Spinal cord (tissue), 10 donors: Measurements from ENCODE around the gene AMER2. TPM values are rescaled to one million over a fixed set of nuclear protein-coding genes. Genes with fewer than 3 reads are reported as not detected.

Experiments used
- DNase-seq, 6 donors: peaks; one replicate each; pipeline versions ENCODE4 v3.0.0 to v3.0.0-alpha.2; 2013 to 2015; ENCODE audit warnings: low spot score in 6 of 6, low read depth in 4 of 6
- H3K27ac ChIP-seq: one replicate; pipeline ENCODE4 v1.5.1; 2013; ENCODE audit warnings: low read depth, low read length, control low read depth
- H3K27me3 ChIP-seq: one replicate; pipeline ENCODE4 v1.6.1; 2013; ENCODE audit warnings: low read length; ENCODE audit not compliant: control insufficient read depth, insufficient read depth
- H3K36me3 ChIP-seq: one replicate; pipeline ENCODE4 v1.6.1; 2013; ENCODE audit warnings: low read length; ENCODE audit not compliant: control insufficient read depth, insufficient read depth
- H3K4me1 ChIP-seq: one replicate; pipeline ENCODE4 v1.6.1; 2013; ENCODE audit warnings: low read length; ENCODE audit not compliant: control insufficient read depth, insufficient read depth
- H3K4me3 ChIP-seq: one replicate; pipeline ENCODE4 v1.5.1; 2013; ENCODE audit warnings: low read depth, low read length, control low read depth
- H3K9me3 ChIP-seq: one replicate; pipeline ENCODE4 v1.6.1; 2013; ENCODE audit warnings: low read length; ENCODE audit not compliant: control insufficient read depth, insufficient read depth
- WGBS: methylation state at CpG from one replicate; pipeline ENCODE4 v1.1.5; 2013; ENCODE audit warnings: missing lambda C conversion rate; ENCODE audit not compliant: insufficient coverage; 5-methylcytosine and 5-hydroxymethylcytosine counted together
- polyA plus RNA-seq, 2 donors: library from polyadenylated mRNA; unstranded; fragments of 120-200 nt; gene quantifications; one replicate each; pipeline ENCODE4 v1.2.1, GENCODE V29; 2013; ENCODE audit not compliant: insufficient read length in 2 of 2
- total RNA-seq, 2 donors: library from RNA; depleted of rRNA in 1 of 2; stranded (reverse); fragments of 120-200 nt in 1 of 2; fragments of >200 nt in 1 of 2; gene quantifications; one replicate each; pipeline versions ENCODE4 v1.2.3 to v1.2.4, GENCODE V29; 2013 to 2014
- donor health status: healthy.

Gene AMER2
- total and polyA plus RNA-seq, 4 donors = 21.0 to 81.6 (median 35.5) TPM

DNA sequence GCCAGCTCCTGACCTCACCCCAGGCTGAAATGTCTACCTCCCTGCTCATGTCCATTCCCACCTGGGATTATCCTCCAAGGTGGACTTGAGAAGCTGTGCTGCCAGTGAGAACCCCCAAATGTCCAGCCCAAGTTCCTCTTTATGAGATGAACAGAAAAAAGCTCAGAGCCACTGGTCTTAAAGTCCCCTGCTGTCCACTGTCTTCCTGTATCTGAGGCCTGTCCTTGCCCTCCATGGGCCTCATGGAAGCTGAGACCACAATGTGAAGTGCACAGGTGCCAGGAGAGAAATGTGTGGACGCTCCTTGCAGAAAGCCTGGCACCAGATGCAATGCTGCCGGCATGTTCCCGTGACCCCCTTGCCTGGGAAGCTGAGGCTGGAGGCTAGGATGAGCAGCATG is 3.3 kb upstream of the AMER2 start:
- WGBS = 74% methylated on average over 3 of the region's 3 CpGs
- Histone ChIP-seq H3K9me3 (no peaks in the 10 kb centered on the region), H3K27ac (no peak overlapping the region), H3K27me3 (peaks cover 8% of the 10 kb centered on the region), H3K4me1 (peaks cover 26% of the 10 kb centered on the region), H3K4me3 (no peak overlapping the region), H3K36me3 (no peaks in the 10 kb centered on the region)
- DNase-seq = no peak

GRCh38 chr13:25175026-25175425 is 2.9 kb upstream of the AMER2 start:
- peaks cover 29% of the 10 kb centered on the region for H3K4me1 ChIP-seq
- H3K4me3 ChIP-seq = no peak overlapping the region
- 83% methylated on average over 9 of the region's 9 CpGs for WGBS
- H3K36me3 ChIP-seq = peaks cover 3% of the 10 kb centered on the region
- peaks cover 8% of the 10 kb centered on the region for H3K27me3 ChIP-seq
- no peak for DNase-seq
- no peak overlapping the region for H3K27ac ChIP-seq
- H3K9me3 ChIP-seq = no peaks in the 10 kb centered on the region

DNA sequence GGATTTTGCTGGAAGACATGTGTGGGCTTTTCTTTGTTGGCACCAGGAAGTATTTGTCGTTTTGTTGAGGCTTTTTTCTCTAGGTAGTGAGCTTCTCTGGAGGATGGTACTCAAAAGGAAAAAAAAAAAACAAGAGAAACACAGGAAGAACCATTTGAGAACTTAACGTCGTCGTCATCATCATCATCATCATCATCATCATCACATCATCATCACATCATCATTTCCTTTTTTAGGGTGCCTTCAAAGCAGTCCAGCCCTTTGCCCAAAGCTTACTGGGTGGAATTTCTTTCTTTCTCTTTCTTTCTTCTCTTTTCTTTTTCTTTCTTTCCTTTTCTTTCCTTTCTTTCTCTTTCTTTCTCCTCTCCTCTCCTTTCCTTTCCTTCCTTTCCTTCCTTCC is 2.2 kb upstream of the AMER2 start:
- no peak for DNase-seq
- Histone ChIP-seq H3K4me3 (no peak overlapping the region), H3K27ac (no peak overlapping the region), H3K36me3 (peaks cover 10% of the 10 kb centered on the region), H3K4me1 (peaks cover 36% of the 10 kb centered on the region), H3K27me3 (peaks cover 8% of the 10 kb centered on the region), H3K9me3 (no peaks in the 10 kb centered on the region)
- WGBS = 73% methylated on average over 4 of the region's 4 CpGs

DNA sequence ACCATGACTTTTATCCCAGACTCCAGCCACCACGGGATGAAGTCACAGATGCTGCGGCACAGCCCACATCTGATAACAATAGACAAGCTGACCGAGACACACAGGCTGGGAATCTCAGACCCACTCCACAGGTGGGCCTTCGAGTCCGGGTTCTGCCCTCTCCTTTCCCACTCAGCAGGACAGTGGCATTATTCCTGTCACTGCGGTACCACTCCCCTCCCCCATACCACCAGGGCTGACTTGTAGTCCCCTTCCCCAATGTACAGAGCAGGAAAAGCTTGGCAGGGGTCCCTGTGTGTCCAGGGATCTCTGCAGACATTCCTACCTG is 179 bp upstream of the AMER2 start:
- Histone ChIP-seq H3K4me3 (peak overlapping the region; percentile 62), H3K27ac (peak overlapping the region; percentile 84), H3K36me3 (peaks cover 11% of the 10 kb centered on the region), H3K4me1 (peaks cover 30% of the 10 kb centered on the region), H3K27me3 (peaks cover 8% of the 10 kb centered on the region), H3K9me3 (no peaks in the 10 kb centered on the region)
- no peak for DNase-seq
- WGBS = 12% methylated on average over 6 of the region's 6 CpGs

DNA sequence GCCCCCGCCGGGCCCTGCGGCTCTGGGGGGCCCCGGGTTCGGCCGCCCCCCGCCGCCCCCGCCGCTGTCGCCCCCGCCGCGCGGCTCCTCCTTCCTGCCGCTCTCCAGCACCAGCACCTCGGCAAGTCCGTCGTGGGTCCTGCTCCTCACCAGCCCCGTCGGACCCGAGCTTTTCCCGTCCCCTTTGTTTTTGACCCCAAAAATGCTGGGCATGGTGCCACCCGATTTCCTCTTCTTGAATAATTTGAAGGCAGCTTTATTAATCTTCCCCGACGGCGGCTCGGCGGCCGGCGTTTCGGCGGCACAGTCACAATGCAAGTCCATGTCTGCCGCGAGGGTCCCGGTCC is 945 bp downstream of the AMER2 start:
- Histone ChIP-seq H3K4me3 (peak overlapping the region; percentile 62), H3K9me3 (no peaks in the 10 kb centered on the region), H3K27me3 (peaks cover 8% of the 10 kb centered on the region), H3K27ac (peak overlapping the region; percentile 84), H3K36me3 (peaks cover 11% of the 10 kb centered on the region), H3K4me1 (peaks cover 19% of the 10 kb centered on the region)
- no peak for DNase-seq
- 0% methylated on average over 36 of the region's 36 CpGs for WGBS

DNA sequence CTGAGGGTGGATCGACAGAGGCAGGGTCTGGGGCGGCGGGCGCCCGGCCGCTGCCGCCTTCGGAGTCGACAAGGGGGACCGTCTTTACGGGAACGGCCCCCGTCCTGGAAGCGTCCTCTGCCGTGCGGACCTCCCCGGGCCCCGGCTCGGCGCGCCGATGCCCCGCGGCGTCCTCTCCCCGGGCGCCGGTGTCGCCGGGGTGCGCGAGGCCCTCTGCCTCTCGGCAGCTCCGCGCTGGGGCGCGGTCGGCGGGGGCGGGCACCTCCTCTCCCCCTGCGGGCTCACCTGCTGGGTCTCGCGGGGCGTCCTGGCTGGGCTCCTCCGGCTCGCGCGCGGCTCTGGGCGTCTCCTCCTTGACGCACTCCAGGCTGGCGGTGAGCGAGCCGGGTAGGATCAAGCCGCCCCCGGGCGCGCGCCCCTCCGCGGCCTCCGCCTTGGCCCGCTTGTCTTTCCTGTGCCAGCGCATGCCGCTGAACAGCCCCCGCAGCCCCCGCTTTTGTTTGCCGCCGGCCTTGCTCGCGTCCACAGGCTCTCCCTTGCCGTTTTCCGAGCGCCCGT is 1.5 kb downstream of the AMER2 start:
- Histone ChIP-seq H3K27ac (peak overlapping the region; percentile 84), H3K9me3 (no peaks in the 10 kb centered on the region), H3K27me3 (peaks cover 8% of the 10 kb centered on the region), H3K4me3 (peak overlapping the region; percentile 62), H3K4me1 (peaks cover 17% of the 10 kb centered on the region), H3K36me3 (peaks cover 11% of the 10 kb centered on the region)
- WGBS = under 1% methylated on average over 75 of the region's 75 CpGs
- DNase-seq = peak in 2 of 6 donors; percentile 75 to 79

DNA sequence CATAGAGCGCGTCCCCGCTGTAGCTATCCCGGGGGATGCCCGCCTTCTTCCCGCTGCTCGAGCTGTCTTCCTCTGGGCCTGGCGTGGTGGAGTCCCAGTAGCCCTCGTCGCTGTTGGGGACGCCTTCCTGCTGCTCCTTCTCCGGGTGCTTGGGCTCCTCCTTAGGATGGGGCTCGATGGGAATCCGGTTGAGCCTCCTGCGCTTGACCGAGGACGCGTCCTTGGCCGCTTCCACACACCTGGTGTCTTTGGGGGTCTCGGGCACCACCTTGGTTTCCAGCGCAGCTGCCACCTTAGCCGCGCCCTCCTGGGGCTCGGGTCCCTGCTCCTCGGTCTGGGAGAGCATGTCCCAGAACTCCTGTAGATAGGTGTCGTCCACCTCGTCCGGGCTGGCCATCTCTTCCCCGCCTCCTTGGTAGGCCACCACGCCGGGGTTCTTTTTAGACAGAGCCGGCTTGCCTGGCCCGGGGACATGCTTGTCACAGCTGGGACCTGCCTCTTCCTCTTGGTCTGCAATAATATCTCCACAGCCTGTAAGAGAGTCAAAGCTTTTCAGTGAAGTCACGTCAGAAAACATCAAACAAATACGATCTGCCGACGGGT is 2.0 kb downstream of the AMER2 start:
- Histone ChIP-seq H3K4me1 (peaks cover 17% of the 10 kb centered on the region), H3K9me3 (no peaks in the 10 kb centered on the region), H3K27me3 (peaks cover 8% of the 10 kb centered on the region), H3K27ac (peak overlapping the region; percentile 71), H3K36me3 (peaks cover 11% of the 10 kb centered on the region), H3K4me3 (peak overlapping the region; percentile 37)
- peak in 1 of 6 donors; percentile 62 for DNase-seq
- WGBS = 51% methylated on average over 37 of the region's 37 CpGs

DNA sequence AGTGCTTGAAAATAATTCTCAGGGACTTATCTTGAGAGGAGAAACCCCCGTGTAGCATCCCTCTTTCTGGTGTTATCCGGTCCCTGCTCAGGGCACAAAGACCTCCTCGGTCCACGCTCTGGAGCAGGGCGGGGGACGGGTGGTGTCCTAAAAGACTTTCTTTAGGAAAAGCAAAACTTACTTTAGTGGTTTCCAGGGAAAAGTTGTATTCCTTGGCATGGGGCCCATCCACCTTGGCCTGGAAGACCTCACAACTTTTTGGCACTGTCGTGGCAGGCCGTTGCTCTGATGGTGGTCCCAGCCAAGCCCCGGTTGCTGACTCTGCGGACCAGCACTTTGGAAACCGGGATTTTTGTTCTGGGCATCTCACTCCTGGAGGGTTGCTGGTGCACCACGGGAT is 2.7 kb downstream of the AMER2 start:
- H3K4me3 ChIP-seq = peak overlapping the region; percentile 37
- peaks cover 8% of the 10 kb centered on the region for H3K27me3 ChIP-seq
- 38% methylated on average over 12 of the region's 12 CpGs for WGBS

DNA sequence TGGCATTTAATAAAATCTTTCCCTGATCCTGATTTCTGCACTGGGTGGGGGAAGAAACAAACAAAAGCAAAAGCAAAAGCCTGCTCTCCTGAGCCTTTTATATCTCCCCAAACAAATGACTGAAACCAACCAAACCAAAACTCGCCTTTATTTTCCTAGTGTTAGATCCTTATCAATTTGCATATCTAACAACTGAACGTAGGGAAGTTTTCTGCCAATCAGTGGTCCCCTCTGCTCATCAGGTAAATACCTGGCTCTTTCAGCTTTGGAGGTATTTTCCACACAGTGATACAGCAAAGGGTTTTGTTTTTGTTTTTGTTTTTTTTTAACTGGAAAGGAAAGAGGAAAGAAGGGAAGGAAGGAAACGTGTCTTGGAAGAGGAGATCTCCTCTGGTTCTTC is 3.3 kb downstream of the AMER2 start:
- Histone ChIP-seq H3K27me3 (peaks cover 7% of the 10 kb centered on the region), H3K9me3 (no peaks in the 10 kb centered on the region), H3K4me3 (peak overlapping the region; percentile 37), H3K27ac (no peak overlapping the region), H3K36me3 (peaks cover 11% of the 10 kb centered on the region), H3K4me1 (peaks cover 17% of the 10 kb centered on the region)
- peak in 1 of 6 donors; percentile 55 for DNase-seq
- WGBS = 33% methylated on average over 1 of the region's 3 CpGs

More for the DNA sequence above, 2.7 kb downstream of the AMER2 start:
- Histone ChIP-seq H3K36me3 (peaks cover 11% of the 10 kb centered on the region), H3K4me1 (peaks cover 17% of the 10 kb centered on the region), H3K27ac (peak overlapping the region; percentile 71), H3K9me3 (no peaks in the 10 kb centered on the region)
- DNase-seq = no peak
